LoVo (cell line): ENCODE data around the gene NDUFA3.
"Not testable (repeated sequence)": the region's sequence is repeated elsewhere in the genome, so short reads cannot be mapped to it uniquely, and the experiment has no call there.

Experiments used
- DNase-seq: peaks from one replicate; pipeline ENCODE4 v3.0.0-alpha.2; 2016; ENCODE audit warnings: low spot score

Gene NDUFA3

GRCh38 chr19:54102421-54103169, at the start of gene NDUFA3:
TSS of gene NDUFA3 (plus strand) at chr19:54102855. CDS start at chr19:54102879, 24 bp downstream.
- DNase-seq: peak; percentile 99

DNA sequence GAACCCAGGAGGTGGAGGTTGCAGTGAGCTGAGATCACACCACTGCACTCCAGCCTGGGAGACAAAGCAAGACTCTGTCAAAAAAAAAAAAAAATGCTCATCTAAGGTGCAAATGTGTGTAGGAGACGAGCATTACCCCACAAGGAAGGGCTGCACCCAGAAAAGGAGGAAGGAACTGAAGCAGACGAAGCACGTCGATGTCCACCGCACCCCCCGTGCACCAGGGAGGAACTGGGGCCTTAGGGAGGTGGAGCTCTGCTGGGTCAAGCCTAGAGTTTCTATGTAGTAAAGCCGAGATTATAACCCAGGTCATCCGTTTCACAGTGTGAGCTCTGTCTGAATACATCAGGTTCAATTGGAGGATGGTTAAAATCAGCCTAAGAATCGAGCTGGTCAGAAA, 40.0 kb upstream of the NDUFA3 start:
- no peak for DNase-seq

DNA sequence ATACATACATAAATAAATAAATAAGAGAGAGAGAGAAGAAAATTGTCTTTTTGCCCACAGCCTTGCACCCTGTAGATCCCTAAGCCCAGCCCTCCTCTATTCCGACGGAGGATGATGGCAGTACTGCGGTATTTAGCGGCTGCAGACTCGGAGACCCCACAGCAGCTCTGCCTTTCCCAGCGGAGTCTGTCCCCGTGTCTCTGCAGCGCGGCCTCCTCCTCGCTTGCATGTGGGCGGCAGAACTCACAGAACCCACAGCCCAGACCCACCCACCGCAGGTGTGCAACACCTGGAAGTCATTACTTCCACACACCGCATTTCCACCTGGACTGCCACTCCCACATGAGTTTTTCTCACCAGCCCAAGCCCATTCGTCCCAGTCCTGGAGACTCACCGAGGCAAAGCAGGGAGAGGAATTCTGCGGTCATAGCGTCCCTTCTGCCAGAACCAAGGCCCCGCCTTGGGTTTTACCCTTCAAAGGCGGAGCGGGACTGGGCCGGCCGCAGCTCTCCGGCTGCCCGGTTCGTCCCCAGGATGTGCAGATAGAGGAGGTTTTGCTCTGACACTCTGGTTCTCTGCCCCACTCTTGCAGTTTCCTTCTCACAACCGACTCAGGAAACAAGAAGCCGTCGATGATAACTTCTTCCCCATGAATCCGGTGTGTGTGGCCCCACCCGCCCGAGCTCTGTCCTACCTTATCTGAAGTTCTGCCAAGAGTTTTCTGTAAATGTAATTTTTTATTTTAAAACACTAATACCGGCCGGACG, 39.1 kb upstream of the NDUFA3 start, which contains the start of gene VSTM1:
VSTM1 (minus strand) TSS at position 548 of the 767 bp plus-strand sequence; CDS start at position 428, 120 bp downstream.
- no peak for DNase-seq

GRCh38 chr19:54069470-54069869, 33.2 kb upstream of the NDUFA3 start:
- DNase-seq: no peak

DNA sequence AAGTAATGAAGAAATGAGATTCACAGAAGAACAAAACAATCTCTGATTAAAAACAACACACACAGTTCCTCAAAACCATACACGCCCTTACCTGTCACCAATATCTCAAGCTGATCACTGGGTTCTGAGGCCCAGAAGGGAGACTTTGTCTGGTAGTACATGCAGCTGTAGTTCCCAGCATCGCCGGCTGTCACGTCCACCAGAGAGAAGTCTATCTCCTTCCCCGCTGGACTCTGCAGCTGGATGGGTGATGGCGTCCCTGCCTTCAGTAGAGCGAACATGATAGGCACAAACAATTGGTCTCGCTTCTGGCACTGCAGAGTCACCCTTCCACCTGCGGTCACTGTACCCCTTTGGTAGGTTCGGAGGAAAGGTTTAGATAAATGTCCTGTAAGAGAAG, 28.8 kb upstream of the NDUFA3 start:
- no peak for DNase-seq

DNA sequence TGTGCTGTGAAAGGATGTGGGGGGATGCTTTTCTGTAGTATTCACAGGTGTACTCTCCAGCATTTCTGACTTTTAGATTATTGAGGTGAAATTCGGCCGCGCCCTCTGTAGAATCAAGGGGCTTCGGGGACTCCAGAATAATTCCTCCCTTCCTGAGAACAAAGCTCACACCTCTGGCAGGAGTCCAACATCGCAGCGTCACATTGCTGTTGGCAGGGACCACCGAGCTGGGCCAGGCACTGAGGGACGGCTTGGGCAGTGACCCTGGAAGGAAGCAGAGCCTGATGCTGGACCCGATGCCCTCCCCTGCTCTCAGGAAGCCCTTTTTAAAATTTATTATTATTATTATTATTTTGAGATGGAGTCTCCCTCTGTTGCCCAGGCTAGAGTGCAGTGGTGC, 27.8 kb upstream of the NDUFA3 start:
- no peak for DNase-seq

- DNase-seq: no peak
Measured at GRCh38 chr19:54077334-54077733, 25.3 kb upstream of the NDUFA3 start.

GRCh38 chr19:54081032-54081431, 21.6 kb upstream of the NDUFA3 start, which contains the start of gene TARM1:
TSS of gene TARM1 (minus strand) at chr19:54081365. CDS start at chr19:54081340, 25 bp downstream.
- no peak for DNase-seq

DNA sequence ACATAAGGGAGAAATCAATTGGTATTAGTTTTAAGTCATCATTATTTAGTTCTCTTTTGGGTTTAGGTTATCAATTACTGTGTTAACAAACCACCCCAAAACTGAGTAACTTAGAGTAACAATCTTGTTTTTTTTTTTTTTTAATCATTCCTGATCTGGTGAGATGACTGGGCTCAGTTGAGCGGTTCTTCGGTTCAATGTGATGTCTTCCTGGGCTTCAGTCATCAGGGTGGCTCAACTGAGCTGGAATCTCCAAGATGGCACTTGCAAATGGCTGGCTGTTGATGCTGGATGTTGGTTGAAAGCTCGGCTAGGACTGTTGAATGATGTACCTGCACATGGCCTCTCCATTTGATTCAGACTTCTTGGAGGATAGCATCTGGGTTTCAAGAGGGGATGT, 18.2 kb upstream of the NDUFA3 start:
- DNase-seq: no peak

- no peak for DNase-seq
Measured at GRCh38 chr19:54094426-54095000, 8.1 kb upstream of the NDUFA3 start.

GRCh38 chr19:54095136-54095858, 7.4 kb upstream of the NDUFA3 start:
- no peak for DNase-seq

DNA sequence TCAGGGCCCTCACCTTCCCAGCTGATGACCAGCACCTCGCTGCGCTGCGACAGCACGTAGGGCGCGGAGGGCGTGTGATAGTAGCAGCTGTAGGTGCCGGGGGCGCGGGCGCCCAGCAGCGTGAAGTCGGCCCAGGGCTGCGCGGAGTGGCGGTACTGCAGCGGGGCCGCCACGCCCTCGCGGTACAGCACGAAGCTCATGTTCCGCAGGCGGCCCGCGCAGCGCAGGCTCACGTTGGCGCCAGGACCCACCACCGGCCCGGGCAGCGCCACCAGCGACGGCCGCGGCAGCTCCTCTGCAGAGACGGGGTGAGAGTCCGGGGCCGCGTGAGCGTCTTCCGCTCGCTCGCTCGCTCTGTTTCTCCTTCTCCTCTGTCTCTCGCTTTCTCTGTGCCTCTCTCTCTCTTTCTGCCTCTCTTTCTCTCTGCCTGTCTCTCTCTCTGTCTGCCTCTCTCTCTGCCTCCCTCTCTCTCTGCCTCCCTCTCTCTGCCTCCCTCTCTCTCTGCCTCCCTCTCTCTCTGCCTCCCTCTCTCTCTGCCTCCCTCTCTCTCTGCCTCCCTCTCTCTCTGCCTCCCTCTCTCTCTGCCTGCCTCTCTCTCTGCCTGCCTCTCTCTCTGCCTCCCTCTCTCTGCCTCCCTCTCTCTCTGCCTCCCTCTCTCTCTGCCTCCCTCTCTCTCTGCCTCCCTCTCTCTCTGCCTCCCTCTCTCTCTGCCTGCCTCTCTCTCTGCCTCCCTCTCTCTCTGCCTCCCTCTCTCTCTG, 6.6 kb upstream of the NDUFA3 start:
- DNase-seq: peak; percentile 7

GRCh38 chr19:54096617-54097106, 6.0 kb upstream of the NDUFA3 start:
- no peak for DNase-seq

GRCh38 chr19:54099190-54099902, 3.3 kb upstream of the NDUFA3 start:
- DNase-seq: no peak

GRCh38 chr19:54099903-54100255, 2.8 kb upstream of the NDUFA3 start:
- DNase-seq: not testable (repeated sequence)

- DNase-seq: no peak
Measured at GRCh38 chr19:54100561-54100960, 2.1 kb upstream of the NDUFA3 start, which contains the start of gene OSCAR. TSS of gene OSCAR (minus strand) at chr19:54100803. CDS start at chr19:54100792, 11 bp downstream.

- DNase-seq: no peak
Measured at GRCh38 chr19:54104998-54105715, 2.5 kb downstream of the NDUFA3 start.

DNA sequence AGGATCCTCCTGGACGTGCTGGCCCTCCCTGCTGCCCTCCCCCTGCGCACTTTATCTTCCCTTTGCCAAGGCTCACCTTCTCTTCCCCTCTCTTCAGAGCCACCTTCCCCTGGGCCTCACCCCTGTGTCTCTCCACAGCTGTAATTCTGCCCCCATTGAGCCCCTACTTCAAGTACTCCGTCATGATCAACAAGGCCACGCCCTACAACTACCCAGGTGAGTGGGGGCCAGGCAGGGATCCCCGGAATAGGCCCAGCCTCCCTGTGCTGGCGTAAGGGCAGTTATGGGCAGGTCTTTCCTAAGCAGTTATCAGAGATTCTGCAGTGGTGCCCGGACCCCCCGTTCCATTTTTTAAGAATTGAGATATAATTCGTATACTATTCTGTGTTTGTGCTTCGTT, 3.1 kb downstream of the NDUFA3 start:
- no peak for DNase-seq

DNA sequence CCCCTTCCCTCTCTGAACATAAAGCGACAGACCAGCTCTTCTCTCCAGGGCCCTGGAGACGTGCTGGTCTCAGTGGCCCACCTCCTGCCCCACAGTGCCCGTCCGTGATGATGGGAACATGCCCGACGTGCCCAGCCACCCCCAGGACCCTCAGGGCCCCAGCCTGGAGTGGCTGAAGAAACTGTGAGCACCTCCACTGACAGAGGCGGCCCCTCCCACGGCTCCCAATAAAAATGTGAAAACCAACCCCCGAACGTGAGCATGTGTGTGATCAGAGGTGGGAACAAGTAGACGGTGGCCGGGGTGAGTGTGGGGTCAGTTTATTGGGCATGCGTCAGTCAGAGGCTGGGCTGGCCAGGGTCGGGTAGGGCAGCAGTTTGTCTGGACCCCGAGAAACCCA, 4.1 kb downstream of the NDUFA3 start:
- no peak for DNase-seq
